SH-SY5Y (cell line): ENCODE data around the gene PRUNE2.

Source experiments
- GATA2 ChIP-seq: IDR thresholded peaks from 2 replicates; pipeline ENCODE4 v1.6.1; 2011; ENCODE audit warnings: mild to moderate bottlenecking, low read depth, low read length
- GATA3 ChIP-seq: IDR thresholded peaks from 2 replicates; pipeline ENCODE4 v1.6.1; 2011; ENCODE audit warnings: low read depth, mild to moderate bottlenecking, low read length, moderate library complexity

- no peak for TF ChIP-seq GATA3
- TF ChIP-seq GATA2, result no peak
Observed at GRCh38 chr9:76571288-76571687, 334.6 kb downstream of the PRUNE2 start.
